ENCODE measurements around the gene CAPN5.
A peak's percentile ranks its signal among the peaks of the same experiment; 100 is the strongest.

CAPN5 gene

GRCh38 chr11:77151804-77152509, 85.2 kb downstream of the CAPN5 start:
- peak; percentile 21 for DNase-seq (ENCODE audit: low spot score)

- no peak for DNase-seq (ENCODE audit: low spot score)
Measured at GRCh38 chr11:77152846-77153245, 86.1 kb downstream of the CAPN5 start.

GRCh38 chr11:77153276-77154185, 86.8 kb downstream of the CAPN5 start:
- no peak for DNase-seq (ENCODE audit: low spot score)

- peak; percentile 95 for DNase-seq (ENCODE audit: low spot score)
Measured at GRCh38 chr11:77154381-77155081, 87.8 kb downstream of the CAPN5 start.

- DNase-seq (ENCODE audit: low spot score) = no peak
Measured at GRCh38 chr11:77155082-77155475, 88.3 kb downstream of the CAPN5 start.

- peak; percentile 48 for DNase-seq (ENCODE audit: low spot score)
Measured at GRCh38 chr11:77155556-77156130, 88.9 kb downstream of the CAPN5 start.

GRCh38 chr11:77156396-77157195, 89.8 kb downstream of the CAPN5 start:
- DNase-seq (ENCODE audit: low spot score) = no peak

- no peak for DNase-seq (ENCODE audit: low spot score)
Measured at GRCh38 chr11:77158041-77158695, 91.4 kb downstream of the CAPN5 start.

- DNase-seq (ENCODE audit: low spot score) = no peak
Measured at GRCh38 chr11:77159219-77159936, 92.6 kb downstream of the CAPN5 start.

GRCh38 chr11:77159937-77160495, 93.2 kb downstream of the CAPN5 start:
- DNase-seq (ENCODE audit: low spot score) = no peak

GRCh38 chr11:77163271-77163670, 96.5 kb downstream of the CAPN5 start:
- DNase-seq (ENCODE audit: low spot score) = no peak

GRCh38 chr11:77165066-77165465, 98.3 kb downstream of the CAPN5 start:
- DNase-seq (ENCODE audit: low spot score) = no peak

- DNase-seq (ENCODE audit: low spot score) = no peak
Measured at GRCh38 chr11:77166021-77166420, 99.2 kb downstream of the CAPN5 start.

- DNase-seq (ENCODE audit: low spot score) = no peak
Measured at GRCh38 chr11:77167111-77167626, 100.4 kb downstream of the CAPN5 start.

- DNase-seq (ENCODE audit: low spot score) = no peak
Measured at GRCh38 chr11:77167791-77168190, 101.0 kb downstream of the CAPN5 start.

- DNase-seq (ENCODE audit: low spot score) = no peak
Measured at GRCh38 chr11:77170107-77170506, 103.3 kb downstream of the CAPN5 start.

- DNase-seq (ENCODE audit: low spot score) = no peak
Measured at GRCh38 chr11:77171254-77171653, 104.5 kb downstream of the CAPN5 start.

GRCh38 chr11:77171885-77172665, 105.3 kb downstream of the CAPN5 start:
- DNase-seq (ENCODE audit: low spot score) = no peak

- no peak for DNase-seq (ENCODE audit: low spot score)
Measured at GRCh38 chr11:77172666-77172982, 105.9 kb downstream of the CAPN5 start.

Measured in cerebellar cortex (tissue), 1 donor.